ENCODE results near the gene OR10H3. TPM values are rescaled to one million over a fixed set of nuclear protein-coding genes. Genes with fewer than 3 reads are reported as not detected.

Gene OR10H3
- total and polyA plus RNA-seq, 2 of the 8 experiments (the other 6 are each of a cell fraction or from before 2014, with no cell fraction given) = not detected

DNA sequence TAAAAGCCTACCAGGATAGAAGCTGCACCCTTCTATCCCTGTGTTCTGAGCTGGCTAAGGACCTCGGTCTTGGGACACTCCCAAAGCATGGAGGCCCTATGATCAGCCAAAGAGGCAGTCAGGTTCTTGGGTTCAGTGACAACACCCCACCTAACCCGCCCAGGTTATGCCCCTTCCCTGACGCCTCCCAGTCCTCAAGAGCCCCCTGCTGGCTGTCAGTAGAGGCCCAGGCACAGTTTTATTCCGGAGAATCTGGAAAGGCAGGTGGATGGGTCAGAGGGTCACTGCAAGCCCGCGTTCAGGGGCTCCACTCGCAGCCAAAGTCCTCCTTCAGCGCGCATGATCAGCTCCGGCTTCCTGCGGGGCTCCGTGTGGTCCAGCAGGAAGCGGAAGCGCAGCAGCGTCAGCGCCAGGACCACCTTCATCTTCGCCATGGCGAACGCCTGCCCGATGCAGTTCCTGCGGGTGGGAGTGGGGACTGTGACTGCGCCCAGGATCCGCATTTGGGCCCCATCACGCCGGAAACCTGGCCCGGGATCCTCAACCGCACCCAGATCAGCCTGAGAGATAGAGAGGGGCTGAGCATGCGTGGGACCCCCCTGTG is 22.3 kb downstream of the OR10H3 start:
- Histone ChIP-seq H2AK5ac (ENCODE audit: low read depth, low read length) (no peak overlapping the region), H3K4me1 (replicated peaks in 1 of 4; ENCODE audit: control insufficient read depth in 3 of 4, insufficient read depth in 4 of 4, low read length in 3 of 4) (no peaks in the 10 kb centered on the region), H3K27ac (ENCODE audit: low read depth, low read length) (no peak overlapping the region), H4K5ac (ENCODE audit: insufficient read length, low read depth, low read length) (no peak overlapping the region), H2BK15ac (ENCODE audit: low read length) (no peak overlapping the region), H2BK20ac (ENCODE audit: low read length) (no peak overlapping the region), H3K4me3 (ENCODE audit: extremely low read depth in 1 of 4, insufficient read depth in 2 of 4, low read depth in 3 of 4, low read length in 4 of 4) (no peak overlapping the region), H3K79me2 (ENCODE audit: control insufficient read depth in 1 of 2, insufficient read depth in 2 of 2, low read length in 2 of 2) (no peaks in the 10 kb centered on the region), H3K23ac (ENCODE audit: insufficient read length) (no peak overlapping the region), H3K27me3 (replicated peaks in 1 of 4; ENCODE audit: control insufficient read depth in 3 of 4, extremely low read depth in 1 of 4, insufficient read depth in 3 of 4, low read length in 3 of 4) (no peaks in the 10 kb centered on the region), H3K18ac (ENCODE audit: extremely low read depth, low read length) (no peak overlapping the region), H3K4ac (replicated peaks; ENCODE audit: insufficient read length, low read depth, low read length) (no peak overlapping the region), H2BK120ac (replicated peaks; ENCODE audit: low read depth, low read length) (no peak overlapping the region), H3K4me2 (ENCODE audit: insufficient read depth in 1 of 2, low read depth in 2 of 2, low read length in 2 of 2) (no peak overlapping the region), H3K14ac (ENCODE audit: insufficient read length) (no peak overlapping the region), H2BK5ac (ENCODE audit: low read depth, low read length) (no peak overlapping the region), H2AFZ (ENCODE audit: low read length) (no peak overlapping the region), H3K36me3 (ENCODE audit: control insufficient read depth in 2 of 4, insufficient read depth in 4 of 4, low read length in 3 of 4) (no peaks in the 10 kb centered on the region), H4K91ac (replicated peaks; ENCODE audit: insufficient read length, low read length) (no peak overlapping the region), H4K8ac (ENCODE audit: extremely low read depth, insufficient read depth, low read length) (no peak overlapping the region), H3K9ac (replicated peaks in 1 of 4; ENCODE audit: extremely low read depth in 1 of 4, low read depth in 3 of 4, low read length in 3 of 4) (no peak overlapping the region), H3K9me3 (ENCODE audit: insufficient read depth in 2 of 2, low read depth in 1 of 2, low read length in 1 of 2) (peaks cover 55 to 73% of the 10 kb centered on the region in 2 experiments), H3K79me1 (ENCODE audit: low read depth, low read length) (no peaks in the 10 kb centered on the region), H3K23me2 (ENCODE audit: low read depth, low read length) (no peaks in the 10 kb centered on the region), H3K56ac (replicated peaks; ENCODE audit: insufficient read length, low read depth, low read length) (no peak overlapping the region), H2BK12ac (ENCODE audit: low read depth, low read length) (no peak overlapping the region), H4K20me1 (replicated peaks in 1 of 2; ENCODE audit: control insufficient read depth in 1 of 2, insufficient read depth in 2 of 2, low read length in 2 of 2) (no peaks in the 10 kb centered on the region)
- DNase-seq (ENCODE audit: low read depth in 1 of 2, low spot score in 2 of 2) = no peak
- 79% methylated on average over 14 of the region's 28 CpGs; no CpG with 5 or more reads in 1 of the 2 experiments for WGBS, 2 experiments (ENCODE audit: extremely low coverage in 1 of 2, insufficient coverage in 1 of 2, insufficient read length in 1 of 2, insufficient replicate concordance in 2 of 2, low coverage in 1 of 2, low lambda C conversion rate in 2 of 2, missing lambda C conversion rate in 1 of 2)
- CTCF ChIA-PET (ENCODE audit: partially characterized antibody) = no interaction called here
- no peak for TF ChIP-seq ASH2L (IDR thresholded peaks at IDR 0.05; ENCODE audit: low read length)
- TF ChIP-seq HDAC2 (IDR thresholded peaks at IDR 0.05; ENCODE audit: borderline replicate concordance in 1 of 2, low read depth in 2 of 2, low read length in 2 of 2) = no peak
- TF ChIP-seq, protein P1, sequence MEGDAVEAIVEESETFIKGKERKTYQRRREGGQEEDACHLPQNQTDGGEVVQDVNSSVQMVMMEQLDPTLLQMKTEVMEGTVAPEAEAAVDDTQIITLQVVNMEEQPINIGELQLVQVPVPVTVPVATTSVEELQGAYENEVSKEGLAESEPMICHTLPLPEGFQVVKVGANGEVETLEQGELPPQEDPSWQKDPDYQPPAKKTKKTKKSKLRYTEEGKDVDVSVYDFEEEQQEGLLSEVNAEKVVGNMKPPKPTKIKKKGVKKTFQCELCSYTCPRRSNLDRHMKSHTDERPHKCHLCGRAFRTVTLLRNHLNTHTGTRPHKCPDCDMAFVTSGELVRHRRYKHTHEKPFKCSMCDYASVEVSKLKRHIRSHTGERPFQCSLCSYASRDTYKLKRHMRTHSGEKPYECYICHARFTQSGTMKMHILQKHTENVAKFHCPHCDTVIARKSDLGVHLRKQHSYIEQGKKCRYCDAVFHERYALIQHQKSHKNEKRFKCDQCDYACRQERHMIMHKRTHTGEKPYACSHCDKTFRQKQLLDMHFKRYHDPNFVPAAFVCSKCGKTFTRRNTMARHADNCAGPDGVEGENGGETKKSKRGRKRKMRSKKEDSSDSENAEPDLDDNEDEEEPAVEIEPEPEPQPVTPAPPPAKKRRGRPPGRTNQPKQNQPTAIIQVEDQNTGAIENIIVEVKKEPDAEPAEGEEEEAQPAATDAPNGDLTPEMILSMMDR (IDR thresholded peaks at IDR 0.05; ENCODE audit: control extremely low read depth in 1 of 3, insufficient read depth in 1 of 3, low read depth in 1 of 3, low read length in 3 of 3) = no peak
- TF ChIP-seq TAF7 (optimal IDR thresholded peaks at IDR 0.05; ENCODE audit: borderline replicate concordance, low read depth, low read length) = no peak
- no peak for TF ChIP-seq POLR2AphosphoS5 (IDR thresholded peaks at IDR 0.05; ENCODE audit: low read depth, low read length)
- POLR2A ChIA-PET (ENCODE audit: partially characterized antibody) = no interaction called here
- no peak for FAIRE-seq
